Breast epithelium (tissue), 3 donors: ENCODE measurements around the gene HIP1R.

ENCODE experiments used
- CTCF ChIP-seq, 3 donors: fragments of 450-650 bp; IDR thresholded peaks; one replicate each; pipeline ENCODE4 v1.5.1; 2016 to 2017; ENCODE audit warnings: antibody characterized with exemption in 3 of 3, mild to moderate bottlenecking in 3 of 3, moderate library complexity in 3 of 3
- POLR2AphosphoS5 ChIP-seq, 3 donors: sonication (generic); formaldehyde crosslinking; IDR thresholded peaks; one replicate each; pipeline ENCODE4 v1.6.1; 2017; ENCODE audit warnings: antibody characterized with exemption in 3 of 3

DNA sequence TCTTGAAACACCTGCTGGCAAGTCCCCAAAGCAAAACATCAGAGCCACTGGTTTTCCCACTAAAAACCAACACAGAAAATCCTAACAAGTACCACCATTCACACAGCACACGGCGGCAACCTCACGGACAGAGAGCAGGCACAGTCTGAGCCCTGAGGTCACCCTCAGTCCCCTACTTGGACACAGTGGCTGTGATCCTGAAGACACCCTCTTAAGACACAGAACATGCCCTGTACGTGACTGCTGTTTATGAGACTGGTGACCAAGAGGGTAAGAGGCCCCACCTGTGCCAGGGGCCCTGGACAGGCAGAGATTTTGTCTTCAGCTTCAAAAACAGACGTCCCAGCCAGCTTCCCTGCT lies 29.6 kb downstream of the HIP1R start:
- TF ChIP-seq POLR2AphosphoS5 (IDR thresholded peaks at IDR 0.05) (no peak), CTCF (IDR thresholded peaks at IDR 0.05) (no peak)
